ENCODE measurements around the gene SLC25A48. TPM values are rescaled to one million over a fixed set of nuclear protein-coding genes. Genes with fewer than 3 reads are reported as not detected.

Gene SLC25A48
- total and polyA plus RNA-seq, 2 of the 4 experiments (the other 2 are of a cell fraction): not detected

- no peak overlapping the region for H4K5ac ChIP-seq (ENCODE audit: low read depth, low read length)
- no peak overlapping the region for H3K27ac ChIP-seq (ENCODE audit: insufficient read depth, low read length)
- TF ChIP-seq, protein P1, sequence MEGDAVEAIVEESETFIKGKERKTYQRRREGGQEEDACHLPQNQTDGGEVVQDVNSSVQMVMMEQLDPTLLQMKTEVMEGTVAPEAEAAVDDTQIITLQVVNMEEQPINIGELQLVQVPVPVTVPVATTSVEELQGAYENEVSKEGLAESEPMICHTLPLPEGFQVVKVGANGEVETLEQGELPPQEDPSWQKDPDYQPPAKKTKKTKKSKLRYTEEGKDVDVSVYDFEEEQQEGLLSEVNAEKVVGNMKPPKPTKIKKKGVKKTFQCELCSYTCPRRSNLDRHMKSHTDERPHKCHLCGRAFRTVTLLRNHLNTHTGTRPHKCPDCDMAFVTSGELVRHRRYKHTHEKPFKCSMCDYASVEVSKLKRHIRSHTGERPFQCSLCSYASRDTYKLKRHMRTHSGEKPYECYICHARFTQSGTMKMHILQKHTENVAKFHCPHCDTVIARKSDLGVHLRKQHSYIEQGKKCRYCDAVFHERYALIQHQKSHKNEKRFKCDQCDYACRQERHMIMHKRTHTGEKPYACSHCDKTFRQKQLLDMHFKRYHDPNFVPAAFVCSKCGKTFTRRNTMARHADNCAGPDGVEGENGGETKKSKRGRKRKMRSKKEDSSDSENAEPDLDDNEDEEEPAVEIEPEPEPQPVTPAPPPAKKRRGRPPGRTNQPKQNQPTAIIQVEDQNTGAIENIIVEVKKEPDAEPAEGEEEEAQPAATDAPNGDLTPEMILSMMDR (conservative IDR thresholded peaks at IDR 0.05; ENCODE audit: low read depth, low read length): 0 out of 2 replicates have a peak, but pooled peaks have one; percentile 23
- no peak for TF ChIP-seq USF2 (IDR thresholded peaks at IDR 0.05; ENCODE audit: low read depth, low read length)
- TF ChIP-seq RAD21 (IDR thresholded peaks at IDR 0.05; ENCODE audit: low read length): 0 out of 2 replicates have a peak, but pooled peaks have one; percentile 12
- peaks cover 4% of the 10 kb centered on the region; the same call in 1 of the 2 replicates for H3K4me1 ChIP-seq (ENCODE audit: control insufficient read depth, insufficient read depth, low read length)
- ChIA-PET POLR2A (ENCODE audit: unreplicated experiment) (no interaction called here), CTCF (interaction anchor here (0.6 to 1.0 kb wide), 3 partner anchors 329 to 867 kb away, joined by 3 to 4 read pairs (median 3); no protein-coding TSS in a partner anchor)
- no peaks in the 10 kb centered on the region for H3K9me1 ChIP-seq (ENCODE audit: insufficient read depth, low read length)
- no peak overlapping the region for H2AK5ac ChIP-seq (ENCODE audit: low read depth, low read length)
- H3K27me3 ChIP-seq (ENCODE audit: control insufficient read depth, insufficient read depth, low read length): peaks cover 22% of the 10 kb centered on the region
- H3K56ac ChIP-seq (ENCODE audit: extremely low read depth, insufficient read depth, low read length): no peak overlapping the region
- H3K4me2 ChIP-seq (ENCODE audit: low read depth, low read length): no peak overlapping the region
- in situ Hi-C loops (cut with MboI; ENCODE audit: low sequenced_read_pairs): no loop called here
- DNase-seq: no peak
- dilution Hi-C loops (cut with HindIII; ENCODE audit: low sequenced_read_pairs, unreplicated experiment): no loop called here
- no CpG with 5 or more reads among the region's 4 CpGs for WGBS, 2 experiments (ENCODE audit: extremely low coverage in 2 of 2, insufficient read length in 1 of 2)
- no peaks in the 10 kb centered on the region for H3K36me3 ChIP-seq (ENCODE audit: control insufficient read depth, insufficient read depth, low read length)
- H3K14ac ChIP-seq (replicated peaks; ENCODE audit: low read depth, low read length): no peak overlapping the region
- no peak overlapping the region for H4K91ac ChIP-seq (ENCODE audit: insufficient read depth, low read depth, low read length)
- H2BK120ac ChIP-seq (ENCODE audit: low read depth, low read length): no peak overlapping the region
- no peak overlapping the region for H2BK5ac ChIP-seq (ENCODE audit: low read depth, low read length, poor library complexity, severe bottlenecking)
- no peak overlapping the region for H3K9ac ChIP-seq (ENCODE audit: low read depth, low read length)
- intact Hi-C loops (cut with micrococcal nuclease): loop anchor here (10.0 kb wide), 1 partner anchor 541 kb away; no protein-coding TSS in a partner anchor
- H3K18ac ChIP-seq (ENCODE audit: low read depth, low read length): no peak overlapping the region
- H3K79me1 ChIP-seq (ENCODE audit: low read depth in 1 of 2, low read length in 2 of 2): no peaks in the 10 kb centered on the region
- H4K8ac ChIP-seq (ENCODE audit: low read depth in 2 of 2, low read length in 2 of 2): no peak overlapping the region
- H3K4ac ChIP-seq (ENCODE audit: low read depth, low read length): no peak overlapping the region
- H2BK15ac ChIP-seq (ENCODE audit: low read depth, low read length): no peak overlapping the region
- H3K9me3 ChIP-seq (ENCODE audit: control insufficient read depth, insufficient read depth, low read length): no peaks in the 10 kb centered on the region
- H4K20me1 ChIP-seq (ENCODE audit: insufficient read depth, low read length): no peaks in the 10 kb centered on the region
- no peak overlapping the region for H2AK9ac ChIP-seq (replicated peaks; ENCODE audit: low read depth, low read length, poor library complexity)
- H2BK20ac ChIP-seq (ENCODE audit: low read depth, low read length): no peak overlapping the region
- no TSS peak for BruUV-seq (replicated peaks)
- H3K4me3 ChIP-seq (ENCODE audit: insufficient read depth, low read depth, low read length): no peak overlapping the region
- H3K23ac ChIP-seq (ENCODE audit: low read depth, low read length): no peak overlapping the region
- no peak for ATAC-seq (ENCODE audit: low read depth)
- H2AFZ ChIP-seq (replicated peaks; ENCODE audit: low read length, poor library complexity): no peak overlapping the region
Measured at GRCh38 chr5:135883441-135883840, 49.0 kb downstream of the SLC25A48 start.
